ENCODE measurements around the gene FEN1. TPM values are rescaled to one million over a fixed set of nuclear protein-coding genes. Genes with fewer than 3 reads are reported as not detected.

Gene FEN1
- total and polyA plus RNA-seq, 2 of the 13 experiments (the other 11 are each of a cell fraction or from before 2014, with no cell fraction given): 12.4 to 102 TPM

DNA sequence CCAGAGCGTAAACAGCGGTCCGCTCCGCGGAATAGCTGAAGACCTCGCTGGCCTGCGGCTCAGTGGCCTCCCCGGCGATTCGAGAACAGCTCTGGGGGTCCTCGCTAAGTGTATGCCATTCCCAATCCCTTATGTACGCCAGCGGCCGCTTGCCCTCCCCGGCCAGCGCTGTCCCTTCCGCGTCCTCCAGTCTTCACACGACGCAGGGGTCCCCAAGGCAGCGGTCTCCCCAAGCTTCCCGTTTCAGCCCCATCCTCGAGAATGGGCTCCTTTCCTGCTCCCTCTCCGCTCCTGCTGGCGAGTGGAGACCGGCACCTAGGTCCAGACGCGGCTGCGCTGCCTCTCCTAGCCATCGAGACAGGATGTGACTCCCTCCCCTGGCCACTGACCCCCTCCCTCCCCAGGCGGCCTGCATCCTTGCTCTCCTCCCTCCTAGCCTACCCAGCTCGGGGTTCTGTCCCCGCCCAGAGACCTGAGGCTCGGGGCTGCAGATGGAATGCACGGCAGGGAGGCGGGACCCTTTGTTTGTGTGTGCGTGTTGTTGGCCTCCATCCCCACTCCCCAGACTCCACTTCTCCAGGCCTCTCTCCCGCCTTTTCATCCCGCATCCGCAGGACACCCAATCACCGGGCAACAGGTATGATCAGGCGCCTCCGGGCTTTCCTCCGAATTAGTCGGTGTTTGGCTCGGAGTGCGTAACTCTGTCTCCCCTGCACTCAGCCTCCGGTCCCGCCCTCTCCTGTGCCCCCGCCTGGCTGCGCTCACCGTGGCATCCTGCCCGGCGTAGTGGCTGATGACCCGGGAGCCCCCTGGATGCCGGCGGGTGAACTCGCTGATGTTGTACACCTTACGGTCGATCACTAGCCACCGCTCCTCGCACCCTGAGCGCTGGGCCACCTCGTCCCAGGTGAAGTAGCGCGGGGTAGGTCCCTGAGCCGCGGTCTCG, 23.4 kb downstream of the FEN1 start (continued):
- TF ChIP-seq, protein P1, sequence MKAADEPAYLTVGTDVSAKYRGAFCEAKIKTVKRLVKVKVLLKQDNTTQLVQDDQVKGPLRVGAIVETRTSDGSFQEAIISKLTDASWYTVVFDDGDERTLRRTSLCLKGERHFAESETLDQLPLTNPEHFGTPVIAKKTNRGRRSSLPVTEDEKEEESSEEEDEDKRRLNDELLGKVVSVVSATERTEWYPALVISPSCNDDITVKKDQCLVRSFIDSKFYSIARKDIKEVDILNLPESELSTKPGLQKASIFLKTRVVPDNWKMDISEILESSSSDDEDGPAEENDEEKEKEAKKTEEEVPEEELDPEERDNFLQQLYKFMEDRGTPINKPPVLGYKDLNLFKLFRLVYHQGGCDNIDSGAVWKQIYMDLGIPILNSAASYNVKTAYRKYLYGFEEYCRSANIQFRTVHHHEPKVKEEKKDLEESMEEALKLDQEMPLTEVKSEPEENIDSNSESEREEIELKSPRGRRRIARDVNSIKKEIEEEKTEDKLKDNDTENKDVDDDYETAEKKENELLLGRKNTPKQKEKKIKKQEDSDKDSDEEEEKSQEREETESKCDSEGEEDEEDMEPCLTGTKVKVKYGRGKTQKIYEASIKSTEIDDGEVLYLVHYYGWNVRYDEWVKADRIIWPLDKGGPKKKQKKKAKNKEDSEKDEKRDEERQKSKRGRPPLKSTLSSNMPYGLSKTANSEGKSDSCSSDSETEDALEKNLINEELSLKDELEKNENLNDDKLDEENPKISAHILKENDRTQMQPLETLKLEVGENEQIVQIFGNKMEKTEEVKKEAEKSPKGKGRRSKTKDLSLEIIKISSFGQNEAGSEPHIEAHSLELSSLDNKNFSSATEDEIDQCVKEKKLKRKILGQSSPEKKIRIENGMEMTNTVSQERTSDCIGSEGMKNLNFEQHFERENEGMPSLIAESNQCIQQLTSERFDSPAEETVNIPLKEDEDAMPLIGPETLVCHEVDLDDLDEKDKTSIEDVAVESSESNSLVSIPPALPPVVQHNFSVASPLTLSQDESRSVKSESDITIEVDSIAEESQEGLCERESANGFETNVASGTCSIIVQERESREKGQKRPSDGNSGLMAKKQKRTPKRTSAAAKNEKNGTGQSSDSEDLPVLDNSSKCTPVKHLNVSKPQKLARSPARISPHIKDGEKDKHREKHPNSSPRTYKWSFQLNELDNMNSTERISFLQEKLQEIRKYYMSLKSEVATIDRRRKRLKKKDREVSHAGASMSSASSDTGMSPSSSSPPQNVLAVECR (CRISPR knock-in tag; IDR thresholded peaks at IDR 0.05; ENCODE audit: borderline replicate concordance): no peak
- TF ChIP-seq HNRNPLL (IDR thresholded peaks at IDR 0.05; ENCODE audit: low read depth, low read length, poor library complexity, severe bottlenecking): peak; percentile 82
- TF ChIP-seq TAF15 (IDR thresholded peaks at IDR 0.05; ENCODE audit: low read depth, low read length, poor library complexity, severe bottlenecking): no peak
- TF ChIP-seq ZNF383 (CRISPR knock-in tag; IDR thresholded peaks at IDR 0.05; ENCODE audit: borderline replicate concordance): no peak
- TF ChIP-seq ZNF782 (CRISPR knock-in tag; IDR thresholded peaks at IDR 0.05; ENCODE audit: borderline replicate concordance): no peak; the same call in 1 of the 2 replicates
- no peak for TF ChIP-seq HNRNPK (IDR thresholded peaks at IDR 0.05; ENCODE audit: low read depth, low read length, poor library complexity, severe bottlenecking)
- TF ChIP-seq CHCHD3 (CRISPR knock-in tag; IDR thresholded peaks at IDR 0.05): no peak
- TF ChIP-seq, protein P2, sequence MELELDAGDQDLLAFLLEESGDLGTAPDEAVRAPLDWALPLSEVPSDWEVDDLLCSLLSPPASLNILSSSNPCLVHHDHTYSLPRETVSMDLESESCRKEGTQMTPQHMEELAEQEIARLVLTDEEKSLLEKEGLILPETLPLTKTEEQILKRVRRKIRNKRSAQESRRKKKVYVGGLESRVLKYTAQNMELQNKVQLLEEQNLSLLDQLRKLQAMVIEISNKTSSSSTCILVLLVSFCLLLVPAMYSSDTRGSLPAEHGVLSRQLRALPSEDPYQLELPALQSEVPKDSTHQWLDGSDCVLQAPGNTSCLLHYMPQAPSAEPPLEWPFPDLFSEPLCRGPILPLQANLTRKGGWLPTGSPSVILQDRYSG (CRISPR knock-in tag; IDR thresholded peaks at IDR 0.05): no peak
- no peak; the same call in 1 of the 2 replicates for TF ChIP-seq RARG (CRISPR knock-in tag; IDR thresholded peaks at IDR 0.05; ENCODE audit: low read depth)
- no peak for TF ChIP-seq SP4 (CRISPR knock-in tag; IDR thresholded peaks at IDR 0.05)
- no peak for TF ChIP-seq CBX5 (CRISPR knock-in tag; IDR thresholded peaks at IDR 0.05; ENCODE audit: borderline replicate concordance)
- TF ChIP-seq, protein P3, sequence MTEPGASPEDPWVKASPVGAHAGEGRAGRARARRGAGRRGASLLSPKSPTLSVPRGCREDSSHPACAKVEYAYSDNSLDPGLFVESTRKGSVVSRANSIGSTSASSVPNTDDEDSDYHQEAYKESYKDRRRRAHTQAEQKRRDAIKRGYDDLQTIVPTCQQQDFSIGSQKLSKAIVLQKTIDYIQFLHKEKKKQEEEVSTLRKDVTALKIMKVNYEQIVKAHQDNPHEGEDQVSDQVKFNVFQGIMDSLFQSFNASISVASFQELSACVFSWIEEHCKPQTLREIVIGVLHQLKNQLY (CRISPR knock-in tag; IDR thresholded peaks at IDR 0.05): no peak
- no peak for TF ChIP-seq SRSF1 (optimal IDR thresholded peaks at IDR 0.05; ENCODE audit: low read depth, low read length)
- TF ChIP-seq ZNF282 (IDR thresholded peaks at IDR 0.05; ENCODE audit: partially characterized antibody): no peak
- 0 out of 2 replicates have a peak, but pooled peaks have one; percentile 9 for TF ChIP-seq HDAC1 (CRISPR knock-in tag; IDR thresholded peaks at IDR 0.05)
- no peak for TF ChIP-seq ZNF136 (CRISPR knock-in tag; IDR thresholded peaks at IDR 0.05; ENCODE audit: low read depth)
- no peak for TF ChIP-seq ZNF10 (CRISPR knock-in tag; IDR thresholded peaks at IDR 0.05; ENCODE audit: borderline replicate concordance, low read depth)
- no peak for TF ChIP-seq SP5 (CRISPR knock-in tag; IDR thresholded peaks at IDR 0.05; ENCODE audit: borderline replicate concordance, low read depth)
- no peak for TF ChIP-seq ATF7-NPFF (CRISPR knock-in tag; IDR thresholded peaks at IDR 0.05; ENCODE audit: low read depth)
- TF ChIP-seq MIER2 (CRISPR knock-in tag; IDR thresholded peaks at IDR 0.05): no peak
- no peak for TF ChIP-seq SMAD9 (CRISPR knock-in tag; IDR thresholded peaks at IDR 0.05)
- 0 out of 2 replicates have a peak, but pooled peaks have one; percentile 27 for TF ChIP-seq ZFP37 (CRISPR knock-in tag; IDR thresholded peaks at IDR 0.05; ENCODE audit: borderline replicate concordance)
- TF ChIP-seq RNF2 (conservative IDR thresholded peaks at IDR 0.05; ENCODE audit: low read depth): no peak
- no peak for TF ChIP-seq MED13 (CRISPR knock-in tag; IDR thresholded peaks at IDR 0.05)
